Ishikawa (cell line): ENCODE data around the gene TRIM67.

Experiments
- CEBPB ChIP-seq: IDR thresholded peaks from 2 replicates; pipeline ENCODE4 v1.6.1; 2012
- CREB1 ChIP-seq: IDR thresholded peaks from 2 replicates; pipeline ENCODE4 v1.6.1; 2012; ENCODE audit warnings: low read depth
- EGR1 ChIP-seq: IDR thresholded peaks from 2 replicates; pipeline ENCODE4 v1.6.1; 2012
- FOXM1 ChIP-seq: IDR thresholded peaks from 2 replicates; pipeline ENCODE4 v1.6.1; 2012; ENCODE audit warnings: low read depth, borderline replicate concordance
- NFIC ChIP-seq: IDR thresholded peaks from 2 replicates; pipeline ENCODE4 v1.6.1; 2012
- RAD21 ChIP-seq: IDR thresholded peaks from 2 replicates; pipeline ENCODE4 v1.6.1; 2012; ENCODE audit warnings: low read depth
- TAF1 ChIP-seq: IDR thresholded peaks from 2 replicates; pipeline ENCODE4 v1.6.1; 2012; ENCODE audit warnings: low read depth, mild to moderate bottlenecking
- TCF12 ChIP-seq: IDR thresholded peaks from 2 replicates; pipeline ENCODE4 v1.6.1; 2012; ENCODE audit warnings: low read depth
- TEAD4 ChIP-seq: IDR thresholded peaks from 2 replicates; pipeline ENCODE4 v1.6.1; 2012
- YY1 ChIP-seq: IDR thresholded peaks from 2 replicates; pipeline ENCODE4 v1.6.1; 2012; ENCODE audit warnings: low read depth
- ZBTB7A ChIP-seq: IDR thresholded peaks from 2 replicates; pipeline ENCODE4 v1.6.1; 2012; ENCODE audit warnings: low read depth
- TF ChIP-seq, protein P1 (sequence below): IDR thresholded peaks from 2 replicates; pipeline ENCODE4 v1.6.1; 2012
- TF ChIP-seq, protein P2 (sequence below): IDR thresholded peaks from 2 replicates; pipeline ENCODE4 v1.6.1; 2012
- TF ChIP-seq, protein P3 (sequence below): IDR thresholded peaks from 2 replicates; pipeline ENCODE4 v1.6.1; 2012; ENCODE audit warnings: low read depth, mild to moderate bottlenecking

The TRIM67 gene

DNA sequence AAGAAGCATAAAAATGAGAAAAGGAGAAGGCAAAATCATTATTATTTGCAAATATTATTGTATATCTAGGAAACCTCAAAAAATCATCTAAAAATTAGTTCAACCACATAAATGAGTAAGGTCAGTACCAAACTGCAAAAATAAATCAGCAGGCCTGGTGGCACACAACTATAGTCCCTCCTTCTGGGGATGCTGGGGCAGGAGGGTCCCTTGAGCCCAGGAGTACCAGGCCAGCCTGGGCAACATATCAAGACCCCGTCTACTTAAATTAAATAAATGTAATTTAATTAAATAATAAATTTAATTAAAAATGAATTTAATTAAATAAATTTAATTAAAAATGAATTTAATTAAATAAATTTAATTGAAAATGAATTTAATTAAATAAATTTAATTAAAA is 40.3 kb upstream of the TRIM67 start:
- TF ChIP-seq CEBPB: no peak
- TF ChIP-seq EGR1: no peak
- no peak for TF ChIP-seq NFIC
- TF ChIP-seq, protein P1, sequence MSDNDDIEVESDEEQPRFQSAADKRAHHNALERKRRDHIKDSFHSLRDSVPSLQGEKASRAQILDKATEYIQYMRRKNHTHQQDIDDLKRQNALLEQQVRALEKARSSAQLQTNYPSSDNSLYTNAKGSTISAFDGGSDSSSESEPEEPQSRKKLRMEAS: no peak
- TF ChIP-seq, protein P2, sequence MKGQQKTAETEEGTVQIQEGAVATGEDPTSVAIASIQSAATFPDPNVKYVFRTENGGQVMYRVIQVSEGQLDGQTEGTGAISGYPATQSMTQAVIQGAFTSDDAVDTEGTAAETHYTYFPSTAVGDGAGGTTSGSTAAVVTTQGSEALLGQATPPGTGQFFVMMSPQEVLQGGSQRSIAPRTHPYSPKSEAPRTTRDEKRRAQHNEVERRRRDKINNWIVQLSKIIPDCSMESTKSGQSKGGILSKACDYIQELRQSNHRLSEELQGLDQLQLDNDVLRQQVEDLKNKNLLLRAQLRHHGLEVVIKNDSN: no peak
- TF ChIP-seq FOXM1: no peak
- TF ChIP-seq ZBTB7A: no peak
- TF ChIP-seq TCF12: no peak
- TF ChIP-seq YY1: no peak
- no peak for TF ChIP-seq TAF1
- TF ChIP-seq, protein P3, sequence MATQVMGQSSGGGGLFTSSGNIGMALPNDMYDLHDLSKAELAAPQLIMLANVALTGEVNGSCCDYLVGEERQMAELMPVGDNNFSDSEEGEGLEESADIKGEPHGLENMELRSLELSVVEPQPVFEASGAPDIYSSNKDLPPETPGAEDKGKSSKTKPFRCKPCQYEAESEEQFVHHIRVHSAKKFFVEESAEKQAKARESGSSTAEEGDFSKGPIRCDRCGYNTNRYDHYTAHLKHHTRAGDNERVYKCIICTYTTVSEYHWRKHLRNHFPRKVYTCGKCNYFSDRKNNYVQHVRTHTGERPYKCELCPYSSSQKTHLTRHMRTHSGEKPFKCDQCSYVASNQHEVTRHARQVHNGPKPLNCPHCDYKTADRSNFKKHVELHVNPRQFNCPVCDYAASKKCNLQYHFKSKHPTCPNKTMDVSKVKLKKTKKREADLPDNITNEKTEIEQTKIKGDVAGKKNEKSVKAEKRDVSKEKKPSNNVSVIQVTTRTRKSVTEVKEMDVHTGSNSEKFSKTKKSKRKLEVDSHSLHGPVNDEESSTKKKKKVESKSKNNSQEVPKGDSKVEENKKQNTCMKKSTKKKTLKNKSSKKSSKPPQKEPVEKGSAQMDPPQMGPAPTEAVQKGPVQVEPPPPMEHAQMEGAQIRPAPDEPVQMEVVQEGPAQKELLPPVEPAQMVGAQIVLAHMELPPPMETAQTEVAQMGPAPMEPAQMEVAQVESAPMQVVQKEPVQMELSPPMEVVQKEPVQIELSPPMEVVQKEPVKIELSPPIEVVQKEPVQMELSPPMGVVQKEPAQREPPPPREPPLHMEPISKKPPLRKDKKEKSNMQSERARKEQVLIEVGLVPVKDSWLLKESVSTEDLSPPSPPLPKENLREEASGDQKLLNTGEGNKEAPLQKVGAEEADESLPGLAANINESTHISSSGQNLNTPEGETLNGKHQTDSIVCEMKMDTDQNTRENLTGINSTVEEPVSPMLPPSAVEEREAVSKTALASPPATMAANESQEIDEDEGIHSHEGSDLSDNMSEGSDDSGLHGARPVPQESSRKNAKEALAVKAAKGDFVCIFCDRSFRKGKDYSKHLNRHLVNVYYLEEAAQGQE: no peak

DNA sequence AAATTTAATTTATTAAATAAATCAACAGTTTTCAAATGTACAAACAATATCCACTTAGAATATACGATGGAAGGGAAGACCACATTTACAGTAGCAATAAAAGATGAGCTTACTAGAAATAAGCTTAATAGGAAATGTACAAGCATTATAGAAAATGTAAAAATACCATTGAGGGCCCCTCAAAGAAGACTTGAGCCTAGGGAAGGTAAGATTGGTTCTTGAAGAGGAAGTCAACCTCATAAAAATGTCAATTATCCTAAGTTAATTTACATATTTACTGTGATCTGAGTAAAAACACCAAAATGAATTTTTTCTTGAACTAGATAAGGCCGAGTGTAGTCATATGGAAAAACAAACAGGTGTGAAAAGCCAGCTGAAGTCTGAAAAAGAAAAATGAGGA is 39.7 kb upstream of the TRIM67 start:
- TF ChIP-seq, protein P1: no peak
- TF ChIP-seq TCF12: no peak
- TF ChIP-seq, protein P3: no peak
- no peak for TF ChIP-seq ZBTB7A

- TF ChIP-seq RAD21 (no peak), CREB1 (no peak)
- TF ChIP-seq, protein P3: no peak
These were observed 37.1 kb upstream of the TRIM67 start for GRCh38 chr1:231124746-231125145.

DNA sequence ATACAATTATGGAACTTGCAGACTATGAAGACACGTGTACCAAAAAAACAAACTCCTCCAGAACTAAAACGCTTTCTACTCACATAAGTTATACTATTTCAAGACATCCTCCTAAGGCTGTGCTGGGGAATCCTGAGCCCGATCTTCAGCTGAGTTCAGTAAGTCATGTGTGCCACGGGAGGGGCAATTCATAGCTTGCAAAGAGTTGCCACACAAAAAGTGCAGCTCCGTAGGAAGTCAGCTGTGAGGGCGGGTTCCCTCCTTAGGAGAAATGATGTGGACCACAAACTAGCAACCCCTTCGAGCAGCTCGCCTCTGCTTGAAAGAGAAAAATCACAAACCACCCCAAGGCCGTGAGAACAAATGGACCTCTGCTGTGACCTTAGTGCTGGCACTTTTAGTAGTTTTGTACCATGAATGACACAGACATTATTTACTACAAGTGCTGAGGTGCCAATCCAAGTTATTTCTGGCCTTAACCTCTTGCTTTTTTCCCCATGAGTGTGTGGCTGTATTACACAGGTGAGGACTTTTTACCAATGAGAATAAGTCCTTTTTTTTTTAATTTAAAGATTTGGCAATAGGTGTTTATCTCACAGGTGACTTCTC is 35.8 kb upstream of the TRIM67 start:
- TF ChIP-seq CEBPB: no peak
- no peak for TF ChIP-seq TEAD4
- TF ChIP-seq CREB1: no peak
- TF ChIP-seq TCF12: no peak
- TF ChIP-seq, protein P3: no peak

GRCh38 chr1:231130544-231130943 is 31.3 kb upstream of the TRIM67 start:
- TF ChIP-seq NFIC: no peak
- no peak for TF ChIP-seq RAD21
- no peak for TF ChIP-seq CEBPB
- TF ChIP-seq EGR1: no peak
- TF ChIP-seq, protein P2: no peak
